Gastroesophageal sphincter (tissue), 3 donors: ENCODE measurements around the gene TANC1.

Experiments used
- CTCF ChIP-seq, 4 experiments: fragments of 200-600 bp in 2 of 4; fragments of 450-650 bp in 2 of 4; sonication (generic) in 1 of 4; IDR thresholded peaks; one replicate each; pipeline ENCODE4 v1.5.1; 2017 to 2019; ENCODE audit warnings: antibody characterized with exemption in 4 of 4, mild to moderate bottlenecking in 2 of 4, moderate library complexity in 2 of 4
- EP300 ChIP-seq: sonication (generic); formaldehyde crosslinking; IDR thresholded peaks from one replicate; pipeline ENCODE4 v1.6.1; 2017; ENCODE audit warnings: antibody characterized with exemption, mild to moderate bottlenecking
- POLR2A ChIP-seq, 2 donors: fragments of 450-650 bp; IDR thresholded peaks; one replicate each; pipeline ENCODE4 v1.6.1; 2017; ENCODE audit warnings: antibody characterized with exemption in 2 of 2, mild to moderate bottlenecking in 2 of 2, moderate library complexity in 1 of 2

- TF ChIP-seq CTCF (IDR thresholded peaks at IDR 0.05) = no peak
- TF ChIP-seq EP300 = no peak
- TF ChIP-seq POLR2A (IDR thresholded peaks at IDR 0.05) = no peak
Observed at GRCh38 chr2:158993721-158994587, 25.5 kb downstream of the TANC1 start.
